Endothelial cell of umbilical vein (primary cell): Measurements from ENCODE around the gene SIGLEC6. TPM values are rescaled to one million over a fixed set of nuclear protein-coding genes. Genes with fewer than 3 reads are reported as not detected.

Experiments
- BruUV-seq: library from RNA; stranded (reverse); fragments of 400-500 nt; replicated peaks from 2 replicates; lab custom pipeline; 2021; lab: Mats Ljungman, UMichigan
- CTCF ChIA-PET: fragments of 300-600, 350-600 bp; sonication (Branson Sonifier 250); formaldehyde crosslinking; loops from one replicate; lab custom pipeline; 2021; ENCODE audit warnings: antibody characterized with exemption, inconsistent platforms; lab: Charles Lee
- POLR2A ChIA-PET: fragments of 300-600, 350-600 bp; sonication (Branson Sonifier 250); formaldehyde crosslinking; loops from one replicate; lab custom pipeline; 2021; ENCODE audit warnings: antibody characterized with exemption, inconsistent platforms; lab: Charles Lee
- DNase-seq: peaks from one replicate; pipeline ENCODE4 v3.0.0-alpha.2; 2011; ENCODE audit warnings: low read depth, low spot score
- FAIRE-seq: peaks from 2 replicates; lab custom pipeline; 2011; peaks lifted over from hg19 to GRCh38; lab: Jason Lieb, UNC
- H2AFZ ChIP-seq: 2 replicates; pipeline ENCODE4 v1.6.0; 2012; ENCODE audit warnings: low read depth, low read length, control low read depth, inconsistent platforms
- H3K27ac ChIP-seq: 2 replicates; pipeline ENCODE4 v1.5.1; 2011; ENCODE audit warnings: low read depth, mild to moderate bottlenecking, control low read depth, low read length, moderate library complexity; ENCODE audit not compliant: insufficient read depth
- H3K27me3 ChIP-seq, 2 experiments: 2 replicates each; pipeline versions ENCODE4 v1.6.0 to v1.6.1; 2011; ENCODE audit warnings: low read length in 2 of 2, mixed read lengths in 1 of 2; ENCODE audit not compliant: control insufficient read depth in 2 of 2, insufficient read depth in 2 of 2
- H3K36me3 ChIP-seq, 2 experiments: 2 replicates in 1 of 2; 3 replicates in 1 of 2; pipeline ENCODE4 v1.5.1; 2011; ENCODE audit warnings: low read length in 2 of 2, mild to moderate bottlenecking in 1 of 2, moderate library complexity in 1 of 2; ENCODE audit not compliant: control insufficient read depth in 2 of 2, insufficient read depth in 2 of 2; ENCODE audit errors: extremely low read depth in 1 of 2
- H3K4me1 ChIP-seq: 3 replicates; pipeline ENCODE4 v1.5.1; 2011; ENCODE audit warnings: mild to moderate bottlenecking, low read length; ENCODE audit not compliant: control insufficient read depth, insufficient read depth; ENCODE audit errors: extremely low read depth
- H3K4me2 ChIP-seq: 2 replicates; pipeline ENCODE4 v1.6.1; 2011; ENCODE audit warnings: low read length, control low read depth, mixed read lengths; ENCODE audit not compliant: insufficient read depth
- H3K4me3 ChIP-seq, 3 experiments: fragments of 200-600 bp in 1 of 3; sonication (generic), shearing (Covaris generic) in 1 of 3; replicated peaks in 1 of 3; 2 replicates each; pipeline ENCODE4 v1.5.1; 2011 to 2016; ENCODE audit warnings: control low read depth in 3 of 3, low read length in 3 of 3, mild to moderate bottlenecking in 2 of 3, inconsistent platforms in 1 of 3, low read depth in 1 of 3, moderate library complexity in 1 of 3; ENCODE audit not compliant: insufficient read depth in 1 of 3
- H3K79me2 ChIP-seq: 2 replicates; pipeline ENCODE4 v1.6.0; 2012; ENCODE audit warnings: low read length, inconsistent platforms; ENCODE audit not compliant: control insufficient read depth, insufficient read depth
- H3K9ac ChIP-seq: replicated peaks from 2 replicates; pipeline ENCODE3; 2011; ENCODE audit warnings: low read length, control low read depth; ENCODE audit not compliant: insufficient read depth; ENCODE audit errors: extremely low read depth
- H3K9me1 ChIP-seq: replicated peaks from 3 replicates; pipeline ENCODE4 v1.6.0; 2011; ENCODE audit warnings: mild to moderate bottlenecking, low read length; ENCODE audit not compliant: control insufficient read depth, insufficient read depth; ENCODE audit errors: extremely low read depth
- H3K9me3 ChIP-seq: replicated peaks from 2 replicates; pipeline ENCODE4 v1.5.1; 2012; ENCODE audit warnings: low read length, inconsistent platforms; ENCODE audit not compliant: control insufficient read depth, insufficient read depth
- H4K20me1 ChIP-seq: replicated peaks from 2 replicates; pipeline ENCODE3; 2011; ENCODE audit warnings: mild to moderate bottlenecking, low read length; ENCODE audit not compliant: control insufficient read depth, insufficient read depth; ENCODE audit errors: extremely low read depth
- FOS ChIP-seq: IDR thresholded peaks from 2 replicates; pipeline ENCODE4 v1.6.1; 2011; ENCODE audit warnings: mild to moderate bottlenecking, low read length, moderate library complexity, borderline replicate concordance; ENCODE audit not compliant: insufficient read depth
- GATA2 ChIP-seq: IDR thresholded peaks from 2 replicates; pipeline ENCODE4 v1.7.0; 2011; ENCODE audit warnings: low read depth, mild to moderate bottlenecking, moderate library complexity, mixed read lengths, low read length; ENCODE audit not compliant: insufficient read length, insufficient read depth
- JUN ChIP-seq: IDR thresholded peaks from 2 replicates; pipeline ENCODE4 v1.6.1; 2011; ENCODE audit warnings: borderline replicate concordance, low read depth; ENCODE audit not compliant: insufficient read length, insufficient read depth
- MAX ChIP-seq: IDR thresholded peaks from 2 replicates; pipeline ENCODE4 v1.6.1; 2011; ENCODE audit not compliant: insufficient read depth, insufficient read length
- MYC ChIP-seq: IDR thresholded peaks from one replicate; pipeline ENCODE4 v1.6.1; 2011; ENCODE audit warnings: mild to moderate bottlenecking, low read depth, low read length
- POLR2A ChIP-seq: IDR thresholded peaks from 2 replicates; pipeline ENCODE4 v1.6.1; 2012; ENCODE audit warnings: low read depth, mild to moderate bottlenecking, control low read depth, low read length
- POLR2AphosphoS5 ChIP-seq: IDR thresholded peaks from 2 replicates; pipeline ENCODE4 v1.6.1; 2012; ENCODE audit warnings: low read depth, mild to moderate bottlenecking, control low read depth, low read length, moderate library complexity; ENCODE audit not compliant: insufficient read depth
- dilution Hi-C: fragments of 300-500 bp; cut with MboI; formaldehyde crosslinking; loops from one replicate; pipeline ENCODE4 v1.15.0; 2019; ENCODE audit warnings: low sequenced_read_pairs; ENCODE audit not compliant: extremely low pct_ligation_motif_present
- intact Hi-C: fragments of 100-400 bp; cut with micrococcal nuclease; formaldehyde crosslinking; loops from one replicate; pipeline ENCODE4 v1.10.0; 2022
- polyA plus RNA-seq, 4 experiments: library from polyadenylated mRNA; depleted of rRNA in 3 of 4; stranded (reverse) in 3 of 4; unstranded in 1 of 4; fragments of >200 nt; gene quantifications; 2 replicates each; pipeline versions ENCODE4 v1.2.1 to v1.2.3, GENCODE V29; 2011 to 2012; ENCODE audit warnings: missing spikeins in 1 of 4
- total RNA-seq: library from RNA; stranded (reverse); gene quantifications from 2 replicates; pipeline ENCODE4 v1.2.3, GENCODE V29; 2021

SIGLEC6 gene
- total and polyA plus RNA-seq, 2 donors (not counting 3 experiments of a cell fraction or from before 2014, with no cell fraction given): not detected

DNA sequence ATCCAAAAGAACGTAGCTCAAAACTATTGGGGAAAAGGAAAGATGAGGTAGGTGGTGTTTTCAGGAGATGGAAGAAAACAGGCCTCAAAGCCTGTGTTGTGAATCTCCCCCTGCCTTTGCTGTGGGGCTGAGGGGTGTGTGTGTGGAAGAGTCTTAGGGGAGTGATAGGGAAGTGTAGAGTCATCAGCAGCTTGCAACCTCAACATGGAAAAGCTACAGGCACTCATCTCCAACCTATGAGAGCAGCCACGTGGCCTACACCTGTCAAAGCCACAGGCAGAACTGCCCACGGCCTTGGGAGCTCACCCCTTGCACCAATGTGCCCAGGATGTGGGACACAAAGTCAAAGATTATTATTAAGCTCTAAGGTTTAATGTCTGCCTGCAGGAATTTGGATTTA is 25.6 kb downstream of the SIGLEC6 start:
- Histone ChIP-seq H3K9me1 (no peaks in the 10 kb centered on the region), H3K27ac (no peak overlapping the region), H3K4me2 (no peak overlapping the region), H3K4me1 (no peaks in the 10 kb centered on the region), H3K9ac (no peak overlapping the region), H3K4me3 (no peak overlapping the region), H3K9me3 (no peaks in the 10 kb centered on the region), H3K79me2 (no peaks in the 10 kb centered on the region), H3K27me3 (no peaks in the 10 kb centered on the region), H2AFZ (no peak overlapping the region), H3K36me3 (no peaks in the 10 kb centered on the region), H4K20me1 (no peaks in the 10 kb centered on the region)
- POLR2A ChIA-PET: no interaction called here
- intact Hi-C loops (no loop called here), dilution Hi-C loops (no loop called here)
- no TSS peak for BruUV-seq
- no peak for FAIRE-seq
- DNase-seq: no peak
- CTCF ChIA-PET: interaction anchor here (1.3 to 1.6 kb wide), 5 partner anchors 8 to 151 kb away, joined by 3 to 4 read pairs (median 3); no protein-coding TSS in a partner anchor
- TF ChIP-seq JUN (no peak), POLR2AphosphoS5 (no peak), POLR2A (no peak)

- Histone ChIP-seq H2AFZ (no peak overlapping the region), H3K27me3 (no peaks in the 10 kb centered on the region), H3K27ac (no peak overlapping the region), H3K79me2 (no peaks in the 10 kb centered on the region), H3K9me1 (no peaks in the 10 kb centered on the region), H3K4me1 (no peaks in the 10 kb centered on the region), H3K9ac (no peak overlapping the region), H3K36me3 (no peaks in the 10 kb centered on the region), H3K9me3 (no peaks in the 10 kb centered on the region), H3K4me2 (no peak overlapping the region), H4K20me1 (no peaks in the 10 kb centered on the region), H3K4me3 (no peak overlapping the region)
- dilution Hi-C loops (no loop called here), intact Hi-C loops (no loop called here)
- POLR2A ChIA-PET: no interaction called here
- CTCF ChIA-PET: no interaction called here
- DNase-seq: no peak
- TF ChIP-seq FOS (no peak), MYC (no peak), JUN (no peak), GATA2 (no peak), POLR2A (no peak), MAX (no peak), POLR2AphosphoS5 (no peak)
- FAIRE-seq: no peak
- BruUV-seq: no TSS peak
Measured at GRCh38 chr19:51503896-51504295, 27.6 kb downstream of the SIGLEC6 start.
